ENCODE data around the gene MYZAP. TPM values are rescaled to one million over a fixed set of nuclear protein-coding genes. Genes with fewer than 3 reads are reported as not detected.

MYZAP gene
- total RNA-seq, 1 experiment from 2014 or later = 6.4 TPM

GRCh38 chr15:57662091-57662744, 70.5 kb downstream of the MYZAP start:
- ChIA-PET CTCF (interaction anchor here (0.8 to 1.5 kb wide), 2 partner anchors 20 to 409 kb away, joined by 3 read pairs; no protein-coding TSS in a partner anchor), POLR2A (interaction anchor here (1.2 kb wide), 1 partner anchor 44 kb away, joined by 3 read pairs; the partner anchor contains the start of gene POLR2M)
- Mint-ChIP-seq H3K4me1 (ENCODE audit: low read depth, unreplicated experiment) (peaks cover 11% of the 10 kb centered on the region), H3K27me3 (ENCODE audit: insufficient read depth, unreplicated experiment) (no peaks in the 10 kb centered on the region), H3K27ac (ENCODE audit: unreplicated experiment) (peak overlapping the region; percentile 2), H3K36me3 (ENCODE audit: insufficient read depth, unreplicated experiment) (no peaks in the 10 kb centered on the region), H3K9me3 (ENCODE audit: unreplicated experiment) (no peaks in the 10 kb centered on the region), H3K4me3 (ENCODE audit: unreplicated experiment) (no peak overlapping the region)
- intact Hi-C loops (cut with micrococcal nuclease; ENCODE audit: unreplicated experiment) = loop anchor here (10.0 kb wide), 1 partner anchor 403 kb away; the partner anchor contains the start of gene ALDH1A2
- DNase-seq = no peak
- H3K9me3 ChIP-seq = no peaks in the 10 kb centered on the region
- no TSS peak for BruUV-seq (replicated peaks)
- TF ChIP-seq, protein P1, sequence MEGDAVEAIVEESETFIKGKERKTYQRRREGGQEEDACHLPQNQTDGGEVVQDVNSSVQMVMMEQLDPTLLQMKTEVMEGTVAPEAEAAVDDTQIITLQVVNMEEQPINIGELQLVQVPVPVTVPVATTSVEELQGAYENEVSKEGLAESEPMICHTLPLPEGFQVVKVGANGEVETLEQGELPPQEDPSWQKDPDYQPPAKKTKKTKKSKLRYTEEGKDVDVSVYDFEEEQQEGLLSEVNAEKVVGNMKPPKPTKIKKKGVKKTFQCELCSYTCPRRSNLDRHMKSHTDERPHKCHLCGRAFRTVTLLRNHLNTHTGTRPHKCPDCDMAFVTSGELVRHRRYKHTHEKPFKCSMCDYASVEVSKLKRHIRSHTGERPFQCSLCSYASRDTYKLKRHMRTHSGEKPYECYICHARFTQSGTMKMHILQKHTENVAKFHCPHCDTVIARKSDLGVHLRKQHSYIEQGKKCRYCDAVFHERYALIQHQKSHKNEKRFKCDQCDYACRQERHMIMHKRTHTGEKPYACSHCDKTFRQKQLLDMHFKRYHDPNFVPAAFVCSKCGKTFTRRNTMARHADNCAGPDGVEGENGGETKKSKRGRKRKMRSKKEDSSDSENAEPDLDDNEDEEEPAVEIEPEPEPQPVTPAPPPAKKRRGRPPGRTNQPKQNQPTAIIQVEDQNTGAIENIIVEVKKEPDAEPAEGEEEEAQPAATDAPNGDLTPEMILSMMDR (IDR thresholded peaks at IDR 0.05; ENCODE audit: insufficient read depth in 1 of 2, low read depth in 1 of 2, low read length in 1 of 2, severe bottlenecking in 1 of 2, unreplicated experiment in 1 of 2) = no peak
- no peaks in the 10 kb centered on the region for H3K36me3 ChIP-seq (ENCODE audit: control insufficient read depth, insufficient read depth, low read length)
- H3K27me3 ChIP-seq (replicated peaks; ENCODE audit: control insufficient read depth, insufficient read depth, low read length) = no peaks in the 10 kb centered on the region
- peaks cover 13% of the 10 kb centered on the region for H3K4me1 ChIP-seq
- no peak overlapping the region for H3K4me3 ChIP-seq (ENCODE audit: low read depth, low read length)

DNA sequence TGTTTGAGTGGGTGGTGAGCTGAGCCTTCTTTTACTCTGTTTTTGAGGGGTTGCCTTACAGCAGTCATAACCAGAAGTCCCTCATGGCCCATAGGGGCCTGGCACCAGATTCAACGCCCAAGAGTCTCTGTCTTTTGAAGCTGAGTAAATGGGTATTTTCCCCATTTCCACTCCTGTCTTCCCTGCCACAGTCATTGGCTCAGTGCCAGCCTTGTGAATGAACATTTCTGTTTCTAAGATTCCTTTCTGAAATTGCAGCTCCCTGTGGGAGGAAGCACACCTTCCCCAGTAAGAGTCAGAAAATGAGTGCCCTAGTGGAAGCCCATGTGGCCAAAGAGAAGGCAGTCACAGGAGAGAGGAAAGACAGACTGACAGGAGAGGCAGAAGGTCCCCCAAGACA, 71.1 kb downstream of the MYZAP start:
- BruUV-seq (replicated peaks) = no TSS peak
- no peak overlapping the region for H3K4me3 ChIP-seq (ENCODE audit: low read depth, low read length)
- no peak overlapping the region for H3K27ac Mint-ChIP-seq (ENCODE audit: unreplicated experiment)
- H3K4me3 Mint-ChIP-seq (ENCODE audit: unreplicated experiment) = no peak overlapping the region
- no peaks in the 10 kb centered on the region for H3K36me3 Mint-ChIP-seq (ENCODE audit: insufficient read depth, unreplicated experiment)
- H3K9me3 Mint-ChIP-seq (ENCODE audit: unreplicated experiment) = no peaks in the 10 kb centered on the region
- CTCF ChIA-PET = interaction anchor here (0.8 kb wide), 1 partner anchor 408 kb away, joined by 3 read pairs; no protein-coding TSS in a partner anchor
- TF ChIP-seq, protein P1 (IDR thresholded peaks at IDR 0.05; ENCODE audit: insufficient read depth in 1 of 2, low read depth in 1 of 2, low read length in 1 of 2, severe bottlenecking in 1 of 2, unreplicated experiment in 1 of 2) = no peak
- POLR2A ChIA-PET = interaction anchor here (1.2 kb wide), 1 partner anchor 44 kb away, joined by 3 read pairs; the partner anchor contains the start of gene POLR2M
- no peaks in the 10 kb centered on the region for H3K9me3 ChIP-seq
- peaks cover 11% of the 10 kb centered on the region for H3K4me1 Mint-ChIP-seq (ENCODE audit: low read depth, unreplicated experiment)
- H3K36me3 ChIP-seq (ENCODE audit: control insufficient read depth, insufficient read depth, low read length) = no peaks in the 10 kb centered on the region
- H3K27me3 Mint-ChIP-seq (ENCODE audit: insufficient read depth, unreplicated experiment) = no peaks in the 10 kb centered on the region
- no peak for DNase-seq
- H3K4me1 ChIP-seq = peaks cover 19% of the 10 kb centered on the region
- intact Hi-C loops (cut with micrococcal nuclease; ENCODE audit: unreplicated experiment) = loop anchor here (10.0 kb wide), 1 partner anchor 402 kb away; the partner anchor contains the start of gene ALDH1A2
- H3K27me3 ChIP-seq (replicated peaks; ENCODE audit: control insufficient read depth, insufficient read depth, low read length) = no peaks in the 10 kb centered on the region

DNA sequence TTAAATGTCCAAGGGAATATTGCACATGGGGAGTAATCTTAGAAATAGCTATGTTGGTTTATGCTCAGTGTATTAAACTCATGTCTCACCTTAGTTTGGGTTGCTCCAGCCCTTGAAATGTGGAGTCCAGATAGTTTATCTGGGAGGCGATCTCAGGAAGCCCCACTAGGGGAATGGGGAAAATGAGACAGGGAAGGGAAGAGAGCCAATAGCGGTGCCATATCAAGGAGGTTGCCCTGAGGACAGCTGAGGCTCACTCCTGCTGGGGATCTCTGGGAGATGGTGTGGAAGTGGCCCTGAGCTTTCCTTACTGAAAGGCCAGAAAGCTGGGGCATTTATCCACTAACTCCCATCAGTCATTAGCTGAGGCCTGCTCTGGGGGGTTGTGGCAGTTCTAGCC, 71.6 kb downstream of the MYZAP start:
- ChIA-PET CTCF (no interaction called here), POLR2A (interaction anchor here (1.2 kb wide), 1 partner anchor 43 kb away, joined by 3 read pairs; the partner anchor contains the start of gene POLR2M)
- Mint-ChIP-seq H3K27ac (ENCODE audit: unreplicated experiment) (no peak overlapping the region), H3K4me3 (ENCODE audit: unreplicated experiment) (no peak overlapping the region), H3K36me3 (ENCODE audit: insufficient read depth, unreplicated experiment) (no peaks in the 10 kb centered on the region), H3K4me1 (ENCODE audit: low read depth, unreplicated experiment) (peaks cover 11% of the 10 kb centered on the region), H3K9me3 (ENCODE audit: unreplicated experiment) (no peaks in the 10 kb centered on the region), H3K27me3 (ENCODE audit: insufficient read depth, unreplicated experiment) (no peaks in the 10 kb centered on the region)
- H3K4me3 ChIP-seq (ENCODE audit: low read depth, low read length) = no peak overlapping the region
- no peaks in the 10 kb centered on the region for H3K36me3 ChIP-seq (ENCODE audit: control insufficient read depth, insufficient read depth, low read length)
- no peak for DNase-seq
- no TSS peak for BruUV-seq (replicated peaks)
- no peaks in the 10 kb centered on the region for H3K27me3 ChIP-seq (replicated peaks; ENCODE audit: control insufficient read depth, insufficient read depth, low read length)
- H3K4me1 ChIP-seq = peaks cover 23% of the 10 kb centered on the region
- TF ChIP-seq, protein P1 (IDR thresholded peaks at IDR 0.05; ENCODE audit: insufficient read depth in 1 of 2, low read depth in 1 of 2, low read length in 1 of 2, severe bottlenecking in 1 of 2, unreplicated experiment in 1 of 2) = no peak
- intact Hi-C loops (cut with micrococcal nuclease; ENCODE audit: unreplicated experiment) = loop anchor here (10.0 kb wide), 1 partner anchor 402 kb away; the partner anchor contains the start of gene ALDH1A2
- H3K9me3 ChIP-seq = no peaks in the 10 kb centered on the region
